CD4-positive, alpha-beta T cell (primary cell): ENCODE measurements around the gene CHI3L2. TPM values are rescaled to one million over a fixed set of nuclear protein-coding genes. Genes with fewer than 3 reads are reported as not detected.

Source experiments
- ATAC-seq: fragments of 200-7000 bp; cut with Tn5 transposase; one replicate; pipeline ENCODE4 v1.10.0; 2022; ENCODE audit warnings: mild to moderate bottlenecking; ENCODE audit not compliant: poor library complexity
- CTCF ChIA-PET: fragments of 350-600 bp; sonication (Branson Sonifier 250); formaldehyde crosslinking; loops from one replicate; lab custom pipeline; 2021; ENCODE audit warnings: antibody characterized with exemption, inconsistent platforms; lab: Charles Lee
- POLR2A ChIA-PET: fragments of 350-600 bp; sonication (Branson Sonifier 250); formaldehyde crosslinking; loops from one replicate; lab custom pipeline; 2021; ENCODE audit warnings: antibody characterized with exemption, inconsistent platforms; lab: Charles Lee
- DNase-seq, 14 experiments: peaks; one replicate each; pipeline ENCODE4 v3.0.0-alpha.2; 2013 to 2020; ENCODE audit warnings: mixed read lengths in 2 of 14
- H3K27ac ChIP-seq, 2 donors: one replicate each; pipeline versions ENCODE4 v1.5.1 to v1.7.0; 2013; ENCODE audit warnings: low read length in 2 of 2, low read depth in 1 of 2, mild to moderate bottlenecking in 1 of 2
- H3K27me3 ChIP-seq, 2 experiments: 1 replicate in 1 of 2; 2 replicates in 1 of 2; pipeline versions ENCODE4 v1.6.1 to v1.7.0; 2013; ENCODE audit warnings: low read length in 2 of 2, control low read depth in 1 of 2, mild to moderate bottlenecking in 1 of 2, moderate library complexity in 1 of 2; ENCODE audit not compliant: insufficient read depth in 2 of 2, control insufficient read depth in 1 of 2
- H3K36me3 ChIP-seq: one replicate; pipeline ENCODE4 v1.6.1; 2013; ENCODE audit warnings: low read length, control low read depth; ENCODE audit not compliant: insufficient read depth
- H3K4me1 ChIP-seq: one replicate; pipeline ENCODE4 v1.6.1; 2013; ENCODE audit warnings: low read length, control low read depth; ENCODE audit not compliant: insufficient read depth
- H3K4me3 ChIP-seq: one replicate; pipeline ENCODE4 v1.5.1; 2013; ENCODE audit warnings: mild to moderate bottlenecking, low read length, moderate library complexity
- H3K9me3 ChIP-seq, 2 experiments: 1 replicate in 1 of 2; 2 replicates in 1 of 2; pipeline versions ENCODE4 v1.6.1 to v1.7.0; 2013; ENCODE audit warnings: low read length in 2 of 2, mild to moderate bottlenecking in 2 of 2, control low read depth in 1 of 2, moderate library complexity in 1 of 2; ENCODE audit not compliant: control insufficient read depth in 1 of 2, insufficient read depth in 1 of 2
- H3K27ac Mint-ChIP-seq: one replicate; pipeline ENCODE4 v1.8.0; 2020; ENCODE audit warnings: mixed read lengths
- H3K27me3 Mint-ChIP-seq: one replicate; pipeline ENCODE4 v1.8.0; 2021; ENCODE audit warnings: mixed read lengths
- H3K36me3 Mint-ChIP-seq: one replicate; pipeline ENCODE4 v1.8.0; 2021; ENCODE audit warnings: low read depth, mixed read lengths
- H3K4me1 Mint-ChIP-seq: one replicate; pipeline ENCODE4 v1.8.0; 2021; ENCODE audit warnings: low read depth, mixed read lengths
- H3K4me3 Mint-ChIP-seq: one replicate; pipeline ENCODE4 v1.8.0; 2020; ENCODE audit warnings: mild to moderate bottlenecking, mixed read lengths
- H3K9me3 Mint-ChIP-seq: one replicate; pipeline ENCODE4 v1.8.0; 2020; ENCODE audit warnings: mixed read lengths
- CTCF ChIP-seq: fragments of 200-600 bp; IDR thresholded peaks from one replicate; pipeline ENCODE4 v1.8.0; 2022; ENCODE audit warnings: antibody characterized with exemption, mild to moderate bottlenecking
- intact Hi-C, 2 experiments: fragments of 100-400 bp; cut with DNase I in 1 of 2; cut with micrococcal nuclease in 1 of 2; formaldehyde crosslinking; loops; one replicate each; pipeline versions ENCODE4 v1.15.1 to v1.9.0; 2023 to 2025; cut with DNase I, micrococcal nuclease
- total RNA-seq, 174 experiments: library from RNA in 2 of 174; stranded (reverse) in 2 of 174; gene quantifications; one replicate each; pipeline ENCODE4 v1.2.3 and lab custom pipeline; 2021 to 2026

The CHI3L2 gene
- total RNA-seq, 2 experiments from 2014 or later: 13.9 to 15.7 TPM

DNA sequence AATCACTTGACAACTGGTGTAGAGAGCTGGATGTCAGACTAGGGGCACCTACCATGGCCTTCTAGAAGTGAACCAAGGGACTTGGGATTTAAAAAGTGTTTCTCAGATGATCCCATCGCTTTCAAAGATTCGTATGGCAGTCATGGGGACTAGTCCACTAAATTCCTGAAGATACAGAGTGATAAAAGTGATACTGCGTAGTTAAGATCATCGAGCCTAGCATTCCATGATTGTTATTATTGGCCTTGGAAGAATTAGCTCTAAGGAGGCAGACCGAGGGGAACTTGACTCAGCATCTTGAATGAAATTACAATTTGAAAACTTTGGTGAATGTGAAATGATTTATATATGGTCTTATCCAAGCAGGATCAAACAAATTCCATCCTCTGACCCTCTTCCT, 61.9 kb downstream of the CHI3L2 start:
- ChIA-PET POLR2A (no interaction called here), CTCF (no interaction called here)
- no peak for ATAC-seq
- no peaks in the 10 kb centered on the region for H3K36me3 Mint-ChIP-seq
- intact Hi-C loops: no loop called here
- no peak overlapping the region for H3K27ac Mint-ChIP-seq
- H3K4me3 ChIP-seq: no peak overlapping the region
- no peaks in the 10 kb centered on the region for H3K9me3 ChIP-seq
- TF ChIP-seq CTCF: no peak
- no peaks in the 10 kb centered on the region for H3K36me3 ChIP-seq
- no peaks in the 10 kb centered on the region for H3K9me3 Mint-ChIP-seq
- H3K4me1 ChIP-seq: no peaks in the 10 kb centered on the region
- H3K4me1 Mint-ChIP-seq: peaks cover 6% of the 10 kb centered on the region
- H3K27ac ChIP-seq: no peak overlapping the region
- H3K27me3 Mint-ChIP-seq: no peaks in the 10 kb centered on the region
- H3K4me3 Mint-ChIP-seq: no peak overlapping the region
- no peaks in the 10 kb centered on the region for H3K27me3 ChIP-seq
- no peak for DNase-seq

DNA sequence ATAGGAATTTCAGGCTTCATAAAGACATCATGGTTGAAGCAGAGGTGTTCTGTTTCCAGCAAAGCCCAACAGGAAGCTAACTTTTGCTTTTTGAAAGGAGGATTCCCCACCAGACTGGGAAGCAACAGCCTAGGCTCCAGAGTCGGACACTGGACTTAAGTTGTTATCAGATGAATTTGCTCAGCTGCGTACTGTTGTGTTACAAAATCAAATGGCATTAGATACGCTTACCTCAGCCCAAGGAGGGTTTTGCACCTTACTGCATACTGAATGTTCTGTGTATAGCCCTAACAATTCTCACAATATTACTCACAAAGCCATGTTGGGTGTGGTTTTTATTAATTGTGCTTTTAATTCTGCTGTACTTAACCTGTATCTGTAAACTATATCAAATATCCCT, 62.6 kb downstream of the CHI3L2 start:
- H3K27me3 Mint-ChIP-seq: no peaks in the 10 kb centered on the region
- H3K9me3 Mint-ChIP-seq: no peaks in the 10 kb centered on the region
- H3K36me3 Mint-ChIP-seq: no peaks in the 10 kb centered on the region
- H3K9me3 ChIP-seq: no peaks in the 10 kb centered on the region
- H3K36me3 ChIP-seq: no peaks in the 10 kb centered on the region
- DNase-seq (no peak), ATAC-seq (no peak)
- H3K4me3 Mint-ChIP-seq: no peak overlapping the region
- peaks cover 13% of the 10 kb centered on the region for H3K4me1 Mint-ChIP-seq
- H3K27me3 ChIP-seq: no peaks in the 10 kb centered on the region
- no peak overlapping the region for H3K27ac Mint-ChIP-seq
- CTCF ChIA-PET: no interaction called here
- no peak overlapping the region for H3K4me3 ChIP-seq
- no peaks in the 10 kb centered on the region for H3K4me1 ChIP-seq
- intact Hi-C loops: no loop called here
- POLR2A ChIA-PET: no interaction called here
- no peak for TF ChIP-seq CTCF
- no peak overlapping the region for H3K27ac ChIP-seq

GRCh38 chr1:111290630-111291029, 63.1 kb downstream of the CHI3L2 start, which contains the start of gene CHIA:
TSS of gene CHIA (plus strand) at chr1:111290851. CDS start at chr1:111310468, 19,617 bp downstream.
- Histone ChIP-seq H3K4me3 (no peak within 1 kb of the TSS), H3K4me1 (no peaks in the 10 kb centered on the region), H3K27me3 (no peaks in the 10 kb centered on the region), H3K36me3 (no peaks in the 10 kb centered on the region), H3K27ac (no peak within 1 kb of the TSS), H3K9me3 (peaks cover 0 to under 1% of the 10 kb centered on the region in 2 experiments)
- no peaks in the 10 kb centered on the region for H3K36me3 Mint-ChIP-seq
- no peak within 1 kb of the TSS for H3K4me3 Mint-ChIP-seq
- POLR2A ChIA-PET: no interaction called here
- ATAC-seq (no peak), DNase-seq (no peak)
- peaks cover 17% of the 10 kb centered on the region for H3K4me1 Mint-ChIP-seq
- intact Hi-C loops: no loop called here
- H3K9me3 Mint-ChIP-seq: no peaks in the 10 kb centered on the region
- no peak within 1 kb of the TSS for H3K27ac Mint-ChIP-seq
- no peaks in the 10 kb centered on the region for H3K27me3 Mint-ChIP-seq
- CTCF ChIA-PET: no interaction called here
- TF ChIP-seq CTCF: no peak

Other genes starting within 250 kb of the CHI3L2 start
- gene DRAM2, start 87.6 kb upstream of the CHI3L2 start, total RNA-seq: 10 to 100 TPM; 35.7 to 38.7 TPM
- 10 to 100 TPM; 25.0 to 27.2 TPM for gene CEPT1, start 87.5 kb upstream of the CHI3L2 start, total RNA-seq
- gene DENND2D, start 27.1 kb upstream of the CHI3L2 start, total RNA-seq: 10 to 100 TPM; 60.7 to 62.0 TPM
- gene CHIA, start 63.1 kb downstream of the CHI3L2 start, total RNA-seq: not detected
- 10 to 100 TPM; 10.2 to 11.7 TPM for gene OVGP1, start 200.0 kb downstream of the CHI3L2 start, total RNA-seq
- gene WDR77, start 221.5 kb downstream of the CHI3L2 start, total RNA-seq: 10 to 100 TPM; 12.4 to 15.1 TPM
- 10 to 100 TPM; 47.3 to 51.5 TPM for gene ATP5PB, start 221.8 kb downstream of the CHI3L2 start, total RNA-seq
- 10 to 100 TPM; 21.0 to 22.1 TPM for gene C1orf162, start 246.3 kb downstream of the CHI3L2 start, total RNA-seq